Stimulated activated naive CD8-positive, alpha-beta T cell treated with anti-CD3 and anti-CD28 coated beads, Interleukin-15, amount 100 ng/mL, for 72 hours (primary cell): ENCODE results near the gene LRRC3C.
A peak's percentile ranks its signal among the peaks of the same experiment; 100 is the strongest.

Experiments
- ATAC-seq: fragments of 150-1000 bp; cut with Tn5 transposase; 2 replicates; pipeline ENCODE4 v1.10.0; 2021; ENCODE audit warnings: mild to moderate bottlenecking, moderate library complexity
- DNase-seq, 2 donors: peaks; one replicate each; pipeline ENCODE4 v3.0.0; 2021 to 2022
- H3K27ac Mint-ChIP-seq, 2 donors: one replicate each; pipeline ENCODE4 v1.8.0; 2022; ENCODE audit warnings: mild to moderate bottlenecking in 2 of 2, mixed read lengths in 2 of 2, moderate library complexity in 2 of 2
- H3K27me3 Mint-ChIP-seq: one replicate; pipeline ENCODE4 v1.8.0; 2022; ENCODE audit warnings: mixed read lengths
- H3K4me1 Mint-ChIP-seq: one replicate; pipeline ENCODE4 v1.8.0; 2022; ENCODE audit warnings: mild to moderate bottlenecking, mixed read lengths
- H3K4me3 Mint-ChIP-seq, 2 donors: one replicate each; pipeline ENCODE4 v1.8.0; 2022; ENCODE audit warnings: mild to moderate bottlenecking in 2 of 2, mixed read lengths in 2 of 2, moderate library complexity in 1 of 2
- H3K9me3 Mint-ChIP-seq, 2 donors: one replicate each; pipeline ENCODE4 v1.8.0; 2022; ENCODE audit warnings: mixed read lengths in 2 of 2

LRRC3C gene

DNA sequence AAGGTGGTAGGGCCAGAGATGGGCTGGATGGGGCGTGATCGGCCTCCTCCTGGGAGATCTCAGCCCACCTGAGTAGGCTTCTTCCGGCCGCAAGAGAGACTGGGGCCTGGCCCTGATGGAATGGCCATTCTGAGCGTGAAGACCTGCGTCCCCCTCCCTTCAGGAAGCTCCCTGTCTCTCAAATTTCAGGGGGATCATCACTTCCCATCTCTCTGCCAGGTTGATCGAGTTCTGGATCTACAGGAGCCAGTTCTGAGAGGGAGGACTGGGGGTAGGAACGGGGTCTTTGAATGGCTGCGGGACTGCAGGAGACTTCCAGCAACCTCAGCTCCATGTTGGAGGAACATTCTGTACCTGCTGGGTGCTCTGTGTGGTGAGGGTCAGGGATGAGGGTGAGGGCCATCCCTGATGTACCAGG is 25.9 kb downstream of the LRRC3C start:
- H3K4me3 Mint-ChIP-seq: peak overlapping the region; percentile 86 to 89
- ATAC-seq (no peak), DNase-seq (no peak)
- H3K9me3 Mint-ChIP-seq: no peaks in the 10 kb centered on the region
- peak overlapping the region; percentile 79 to 85 for H3K27ac Mint-ChIP-seq
- no peaks in the 10 kb centered on the region for H3K27me3 Mint-ChIP-seq
- peaks cover 37% of the 10 kb centered on the region for H3K4me1 Mint-ChIP-seq

DNA sequence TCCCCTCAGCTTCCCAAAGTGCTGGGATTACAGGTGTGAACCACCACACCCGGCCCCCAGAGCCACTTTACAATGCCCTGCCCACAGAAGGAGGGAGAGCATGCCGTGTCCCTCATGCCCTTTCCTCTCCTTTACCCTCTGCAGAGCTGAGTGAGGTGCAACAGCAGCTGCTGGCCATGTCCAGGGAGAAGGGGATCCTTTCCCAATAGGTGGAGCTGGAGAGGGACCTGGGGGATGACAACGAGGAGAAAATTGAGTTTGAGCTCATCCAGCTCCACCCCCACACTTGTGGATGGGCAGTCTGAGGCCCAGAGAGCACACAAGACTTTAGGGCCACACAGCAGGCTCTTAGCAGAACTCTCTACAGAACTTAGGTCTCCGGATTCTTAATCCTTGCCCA is 27.3 kb downstream of the LRRC3C start:
- H3K27ac Mint-ChIP-seq: no peak overlapping the region
- no peaks in the 10 kb centered on the region for H3K9me3 Mint-ChIP-seq
- peaks cover 34% of the 10 kb centered on the region for H3K4me1 Mint-ChIP-seq
- H3K4me3 Mint-ChIP-seq: peak overlapping the region in 1 of 2 donors; percentile 22
- ATAC-seq (no peak), DNase-seq (no peak)
- H3K27me3 Mint-ChIP-seq: no peaks in the 10 kb centered on the region

DNA sequence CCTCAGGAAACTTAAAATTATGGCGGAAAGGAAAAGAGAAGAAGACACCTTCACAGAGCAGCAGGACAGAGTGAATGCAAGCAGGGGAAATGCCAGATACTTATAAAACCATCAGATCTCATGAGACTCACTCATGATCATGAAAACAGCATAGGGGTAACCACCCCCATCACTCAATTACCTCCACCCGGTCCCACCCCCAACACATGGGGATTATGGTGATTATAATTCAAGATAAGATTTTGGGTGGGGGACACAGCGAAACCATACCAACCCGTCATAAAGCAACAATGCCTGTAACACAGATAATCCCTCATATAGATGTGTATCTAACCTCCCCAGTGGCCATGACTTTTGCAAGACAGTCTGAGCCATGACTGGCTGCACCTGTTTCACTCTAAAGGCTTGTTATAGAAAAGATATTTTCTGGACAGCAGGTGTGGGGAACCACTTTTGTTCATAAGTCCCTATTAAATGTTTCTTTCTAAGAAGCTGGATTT is 28.2 kb downstream of the LRRC3C start:
- peaks cover 30% of the 10 kb centered on the region for H3K4me1 Mint-ChIP-seq

DNA sequence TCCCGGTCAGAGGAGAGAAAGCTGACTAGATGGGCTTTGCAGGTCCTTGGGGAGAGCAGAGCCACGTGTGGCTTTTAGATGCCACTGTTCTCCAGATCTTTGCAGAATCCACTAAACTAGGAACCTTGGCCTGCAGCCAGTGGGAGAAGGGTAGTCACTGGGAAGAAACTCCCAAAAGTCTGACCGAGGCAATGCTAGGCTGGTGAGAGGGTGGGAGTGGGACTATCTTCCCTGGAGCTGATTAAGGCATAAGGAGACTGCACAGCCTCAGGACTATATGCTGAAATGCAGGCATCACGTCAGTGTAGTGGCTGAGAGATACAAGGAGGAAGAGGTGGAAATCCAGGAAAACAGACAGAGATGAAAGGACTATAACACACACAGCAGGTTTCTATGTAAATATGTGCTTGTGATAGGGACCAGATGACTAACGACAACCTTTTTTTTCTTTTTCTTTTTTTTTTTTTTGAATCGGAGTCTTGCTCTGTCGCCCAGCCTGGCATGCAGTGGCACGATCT is 33.1 kb downstream of the LRRC3C start:
- Mint-ChIP-seq H3K27ac (no peak overlapping the region), H3K4me3 (no peak overlapping the region), H3K4me1 (peaks cover 39% of the 10 kb centered on the region), H3K27me3 (no peaks in the 10 kb centered on the region), H3K9me3 (no peaks in the 10 kb centered on the region)
- ATAC-seq (no peak), DNase-seq (no peak)

More for the DNA sequence above, 28.2 kb downstream of the LRRC3C start:
- Mint-ChIP-seq H3K9me3 (no peaks in the 10 kb centered on the region), H3K27ac (no peak overlapping the region), H3K4me3 (no peak overlapping the region), H3K27me3 (no peaks in the 10 kb centered on the region)
- no peak for ATAC-seq
- no peak for DNase-seq

GRCh38 chr17:39962642-39963220 is 35.2 kb downstream of the LRRC3C start, which contains the start of gene GSDMA:
GSDMA (plus strand) TSS chr17:39963004; CDS start chr17:39965688, 2,684 bp downstream.
- Mint-ChIP-seq H3K4me1 (peaks cover 39% of the 10 kb centered on the region), H3K27me3 (no peaks in the 10 kb centered on the region), H3K27ac (peak within 1 kb of the TSS; percentile 85 to 87), H3K4me3 (peak within 1 kb of the TSS; percentile 36 to 75), H3K9me3 (no peaks in the 10 kb centered on the region)
- DNase-seq: no peak
- ATAC-seq: no peak

- Mint-ChIP-seq H3K4me3 (peak overlapping the region in 1 of 2 donors; percentile 0), H3K27me3 (no peaks in the 10 kb centered on the region), H3K27ac (peak overlapping the region in 1 of 2 donors; percentile 85), H3K4me1 (peaks cover 33% of the 10 kb centered on the region), H3K9me3 (no peaks in the 10 kb centered on the region)
- ATAC-seq (peak; percentile 56), DNase-seq (no peak)
Observed at GRCh38 chr17:39963829-39964228, 36.3 kb downstream of the LRRC3C start.

DNA sequence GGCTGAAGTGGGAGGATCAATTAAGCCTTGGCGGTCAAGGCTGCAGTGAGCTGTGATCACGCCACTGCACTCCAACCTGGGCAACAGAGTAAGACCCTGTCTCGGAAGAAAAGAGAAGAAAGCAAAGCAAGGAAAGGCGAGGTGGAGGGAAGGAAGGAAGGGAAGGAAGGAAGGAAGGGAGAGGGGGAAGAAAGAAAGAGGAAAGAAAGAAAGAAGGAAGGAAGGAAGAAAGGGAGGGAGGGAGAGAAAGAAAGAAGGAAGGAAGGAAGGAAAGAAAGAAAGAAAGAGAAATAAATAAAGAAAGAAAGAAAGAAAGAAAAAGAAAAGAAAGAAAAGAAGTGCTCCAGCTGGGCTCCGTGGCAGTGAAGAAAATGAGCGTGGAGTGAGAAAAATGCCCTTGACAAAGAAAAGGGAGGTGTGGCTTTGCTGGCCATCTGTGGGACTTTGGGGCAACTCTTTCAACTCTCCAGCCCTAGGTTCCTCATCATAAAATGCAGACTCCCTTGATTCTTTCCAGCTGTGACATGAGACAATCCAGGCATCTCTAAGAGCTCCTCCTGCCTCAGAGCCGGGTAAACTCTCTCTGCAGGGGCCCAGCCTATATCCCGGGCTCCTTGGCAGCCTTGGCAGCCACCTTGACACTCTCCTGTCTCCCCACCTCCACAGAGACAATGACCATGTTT is 37.6 kb downstream of the LRRC3C start:
- DNase-seq: no peak
- Mint-ChIP-seq H3K9me3 (no peaks in the 10 kb centered on the region), H3K4me3 (no peak overlapping the region), H3K27ac (no peak overlapping the region), H3K4me1 (peaks cover 27% of the 10 kb centered on the region), H3K27me3 (no peaks in the 10 kb centered on the region)
- ATAC-seq: no peak

- no peaks in the 10 kb centered on the region for H3K27me3 Mint-ChIP-seq
- no peak for ATAC-seq
- no peak for DNase-seq
- H3K27ac Mint-ChIP-seq: no peak overlapping the region
- H3K4me1 Mint-ChIP-seq: peaks cover 22% of the 10 kb centered on the region
- H3K9me3 Mint-ChIP-seq: no peaks in the 10 kb centered on the region
- no peak overlapping the region for H3K4me3 Mint-ChIP-seq
Observed at GRCh38 chr17:39966771-39967170, 39.2 kb downstream of the LRRC3C start.

- Mint-ChIP-seq H3K27ac (no peak overlapping the region), H3K27me3 (no peaks in the 10 kb centered on the region), H3K4me1 (peaks cover 5% of the 10 kb centered on the region), H3K9me3 (no peaks in the 10 kb centered on the region), H3K4me3 (no peak overlapping the region)
- ATAC-seq: no peak
- DNase-seq: no peak
Observed at GRCh38 chr17:39968761-39969160, 41.2 kb downstream of the LRRC3C start.

- Mint-ChIP-seq H3K27me3 (no peaks in the 10 kb centered on the region), H3K4me3 (no peak overlapping the region), H3K4me1 (no peaks in the 10 kb centered on the region), H3K27ac (no peak overlapping the region), H3K9me3 (no peaks in the 10 kb centered on the region)
- DNase-seq: no peak
- no peak for ATAC-seq
Observed at GRCh38 chr17:39969375-39969774, 41.8 kb downstream of the LRRC3C start.

DNA sequence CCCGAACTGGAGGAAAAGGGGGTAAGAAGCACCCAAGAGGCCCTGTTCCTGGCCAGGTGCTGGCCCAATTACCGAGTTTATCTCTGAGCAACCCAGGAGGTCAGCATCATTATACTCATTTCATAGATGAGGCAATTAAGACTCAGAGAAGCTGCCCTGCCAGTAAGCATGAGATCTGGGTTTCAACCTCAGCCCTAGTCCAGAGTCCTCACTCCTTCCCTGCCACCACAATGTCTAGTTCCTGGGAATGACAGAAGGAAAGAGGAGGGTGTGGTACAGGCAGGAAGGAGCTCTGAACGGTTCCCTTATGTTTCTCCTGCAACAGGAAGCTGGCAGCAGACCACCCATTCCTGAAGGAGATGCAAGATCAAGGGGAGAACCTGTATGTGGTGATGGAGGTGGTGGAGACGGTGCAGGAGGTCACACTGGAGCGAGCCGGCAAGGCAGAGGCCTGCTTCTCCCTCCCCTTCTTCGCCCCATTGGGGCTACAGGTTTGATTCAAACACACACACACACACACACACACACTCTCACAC is 42.7 kb downstream of the LRRC3C start:
- Mint-ChIP-seq H3K4me1 (no peaks in the 10 kb centered on the region), H3K4me3 (no peak overlapping the region), H3K9me3 (no peaks in the 10 kb centered on the region), H3K27ac (no peak overlapping the region), H3K27me3 (no peaks in the 10 kb centered on the region)
- ATAC-seq (no peak), DNase-seq (no peak)

DNA sequence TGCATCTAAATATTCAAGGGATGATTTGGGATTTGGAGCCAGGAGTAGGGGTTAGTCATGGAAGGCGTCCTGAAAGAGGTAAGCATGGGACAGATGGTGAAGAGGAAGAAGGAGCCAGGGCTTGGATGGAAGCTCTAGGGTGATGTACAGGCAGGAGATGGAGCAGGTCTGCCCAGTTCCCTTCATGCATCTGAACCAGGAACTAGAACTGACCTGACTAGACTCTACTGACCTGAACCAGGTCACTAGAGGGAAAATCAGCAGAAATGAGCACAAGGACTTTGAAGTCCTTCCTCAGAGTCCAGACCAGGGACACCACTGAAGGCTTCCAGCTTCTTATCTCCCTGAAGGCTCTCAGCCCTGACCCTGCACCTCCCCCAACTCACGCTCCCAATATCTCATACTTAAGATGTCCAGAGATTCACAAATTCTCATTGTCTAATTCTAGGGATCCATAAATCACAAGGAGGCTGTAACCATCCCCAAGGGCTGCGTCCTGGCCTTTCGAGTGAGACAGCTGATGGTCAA is 43.6 kb downstream of the LRRC3C start:
- ATAC-seq: no peak
- no peak for DNase-seq
- H3K4me1 Mint-ChIP-seq: no peaks in the 10 kb centered on the region
- H3K4me3 Mint-ChIP-seq: no peak overlapping the region
- no peaks in the 10 kb centered on the region for H3K27me3 Mint-ChIP-seq
- no peak overlapping the region for H3K27ac Mint-ChIP-seq
- no peaks in the 10 kb centered on the region for H3K9me3 Mint-ChIP-seq

- DNase-seq (no peak), ATAC-seq (no peak)
- Mint-ChIP-seq H3K4me3 (no peak overlapping the region), H3K27ac (no peak overlapping the region), H3K27me3 (no peaks in the 10 kb centered on the region), H3K4me1 (no peaks in the 10 kb centered on the region), H3K9me3 (no peaks in the 10 kb centered on the region)
Observed at GRCh38 chr17:39972271-39972670, 44.7 kb downstream of the LRRC3C start.

DNA sequence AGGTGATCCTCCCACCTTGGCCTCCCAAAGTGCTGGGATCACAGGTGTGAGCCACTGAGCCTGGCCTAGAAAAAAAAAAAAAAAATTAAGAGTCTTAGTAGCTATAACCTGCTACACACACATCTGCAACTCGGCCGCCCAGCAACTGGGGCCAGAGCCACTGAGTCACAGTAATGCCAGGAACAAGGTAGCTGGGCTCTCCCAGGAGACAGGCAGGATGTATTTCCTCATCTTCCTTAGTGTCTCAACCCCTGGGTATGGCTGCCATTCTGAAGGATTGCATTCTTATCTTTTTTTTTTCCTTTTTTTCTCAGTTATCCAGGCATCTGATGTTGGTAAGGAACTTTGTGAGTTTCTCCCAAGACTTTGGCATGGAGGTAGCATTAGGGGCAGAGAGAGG is 46.0 kb downstream of the LRRC3C start:
- no peaks in the 10 kb centered on the region for H3K27me3 Mint-ChIP-seq
- ATAC-seq (no peak), DNase-seq (no peak)
- no peak overlapping the region for H3K27ac Mint-ChIP-seq
- no peaks in the 10 kb centered on the region for H3K4me1 Mint-ChIP-seq
- no peaks in the 10 kb centered on the region for H3K9me3 Mint-ChIP-seq
- H3K4me3 Mint-ChIP-seq: no peak overlapping the region

DNA sequence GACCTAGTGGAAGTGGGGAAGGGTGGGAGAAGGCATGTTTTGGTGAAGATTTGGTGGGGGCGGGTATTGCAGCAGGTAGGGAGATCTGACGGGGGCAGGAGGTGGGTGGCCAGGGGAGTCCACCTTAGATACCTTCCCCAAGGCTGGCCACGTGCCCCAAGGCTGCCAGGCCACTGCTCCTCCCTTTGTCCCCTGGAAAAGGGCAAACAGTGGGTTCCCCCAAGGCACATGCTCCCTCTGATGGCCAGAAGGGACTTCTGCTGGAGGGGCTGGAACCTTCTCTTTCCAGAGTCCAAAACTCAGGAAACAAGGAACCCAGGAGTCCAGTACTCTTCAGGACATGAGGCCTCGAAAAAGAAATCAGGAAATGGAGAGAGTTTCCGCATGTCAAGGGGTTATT is 46.9 kb downstream of the LRRC3C start:
- DNase-seq: no peak
- peaks cover 5% of the 10 kb centered on the region for H3K27me3 Mint-ChIP-seq
- no peak for ATAC-seq
- no peak overlapping the region for H3K4me3 Mint-ChIP-seq
- H3K4me1 Mint-ChIP-seq: peaks cover 5% of the 10 kb centered on the region
- no peaks in the 10 kb centered on the region for H3K9me3 Mint-ChIP-seq
- H3K27ac Mint-ChIP-seq: no peak overlapping the region

DNA sequence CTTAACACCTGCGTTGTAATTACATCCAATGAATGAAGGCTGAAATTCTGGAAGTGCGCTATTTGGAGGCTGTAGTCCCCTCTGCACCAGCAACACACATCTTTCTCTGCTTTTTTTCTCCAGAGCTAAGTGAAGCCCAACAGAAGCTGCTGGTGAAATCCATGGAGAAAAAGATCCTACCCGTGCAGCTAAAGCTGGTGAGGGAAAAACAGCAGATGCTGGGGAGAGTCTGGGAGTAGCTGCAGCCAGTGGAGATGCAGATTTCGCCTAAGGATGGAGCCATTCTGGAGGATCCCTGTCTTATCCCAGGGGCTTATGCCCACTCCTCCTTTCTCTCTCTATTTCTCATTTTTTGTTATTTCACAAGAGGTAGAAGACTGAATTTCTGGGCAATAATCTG is 48.3 kb downstream of the LRRC3C start:
- Mint-ChIP-seq H3K4me1 (peaks cover 14% of the 10 kb centered on the region), H3K9me3 (no peaks in the 10 kb centered on the region), H3K27ac (no peak overlapping the region), H3K4me3 (no peak overlapping the region), H3K27me3 (peaks cover 8% of the 10 kb centered on the region)
- ATAC-seq (no peak), DNase-seq (no peak)
